Measurements from ENCODE around the gene SEMA3C.

DNA sequence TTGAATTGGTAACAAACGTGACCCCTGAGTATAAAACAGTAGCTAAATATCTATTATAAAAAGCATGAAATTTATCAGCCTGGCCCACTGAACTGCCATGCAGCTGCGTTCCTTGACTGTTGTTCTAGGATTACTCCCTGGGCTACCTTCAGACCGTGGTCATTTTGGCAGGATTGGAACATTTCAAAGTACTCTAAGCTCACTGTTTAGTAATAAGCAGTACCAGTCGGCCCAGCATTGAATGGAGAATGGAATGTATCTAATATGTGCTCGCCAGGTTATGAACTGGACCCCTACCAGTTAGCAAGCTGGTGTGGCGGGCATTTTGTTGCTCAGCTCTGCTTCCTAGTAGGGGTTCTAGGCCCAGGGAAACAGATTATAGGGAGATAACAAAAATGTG lies 112.2 kb downstream of the SEMA3C start:
- no peak for TF ChIP-seq POLR2A (IDR thresholded peaks at IDR 0.05)
- TF ChIP-seq, protein P1, sequence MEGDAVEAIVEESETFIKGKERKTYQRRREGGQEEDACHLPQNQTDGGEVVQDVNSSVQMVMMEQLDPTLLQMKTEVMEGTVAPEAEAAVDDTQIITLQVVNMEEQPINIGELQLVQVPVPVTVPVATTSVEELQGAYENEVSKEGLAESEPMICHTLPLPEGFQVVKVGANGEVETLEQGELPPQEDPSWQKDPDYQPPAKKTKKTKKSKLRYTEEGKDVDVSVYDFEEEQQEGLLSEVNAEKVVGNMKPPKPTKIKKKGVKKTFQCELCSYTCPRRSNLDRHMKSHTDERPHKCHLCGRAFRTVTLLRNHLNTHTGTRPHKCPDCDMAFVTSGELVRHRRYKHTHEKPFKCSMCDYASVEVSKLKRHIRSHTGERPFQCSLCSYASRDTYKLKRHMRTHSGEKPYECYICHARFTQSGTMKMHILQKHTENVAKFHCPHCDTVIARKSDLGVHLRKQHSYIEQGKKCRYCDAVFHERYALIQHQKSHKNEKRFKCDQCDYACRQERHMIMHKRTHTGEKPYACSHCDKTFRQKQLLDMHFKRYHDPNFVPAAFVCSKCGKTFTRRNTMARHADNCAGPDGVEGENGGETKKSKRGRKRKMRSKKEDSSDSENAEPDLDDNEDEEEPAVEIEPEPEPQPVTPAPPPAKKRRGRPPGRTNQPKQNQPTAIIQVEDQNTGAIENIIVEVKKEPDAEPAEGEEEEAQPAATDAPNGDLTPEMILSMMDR (IDR thresholded peaks at IDR 0.05) = no peak
- no peak for TF ChIP-seq EP300 (IDR thresholded peaks at IDR 0.05)
- no peak for TF ChIP-seq POLR2AphosphoS5 (IDR thresholded peaks at IDR 0.05)

All from sigmoid colon (tissue), 4 donors.